Endodermal cell (in vitro differentiated cells): ENCODE measurements around the gene JAKMIP2. TPM values are rescaled to one million over a fixed set of nuclear protein-coding genes. Genes with fewer than 3 reads are reported as not detected.

Experiments used
- DNase-seq: peaks from one replicate; pipeline ENCODE4 v3.0.0-alpha.2; 2017
- H3K27ac ChIP-seq: 2 replicates; pipeline ENCODE4 v1.5.1; 2013; ENCODE audit warnings: mild to moderate bottlenecking, low read depth, low read length, moderate library complexity
- H3K27me3 ChIP-seq: 2 replicates; pipeline ENCODE4 v1.6.1; 2013; ENCODE audit warnings: mild to moderate bottlenecking, low read length, moderate library complexity; ENCODE audit not compliant: insufficient read depth, control insufficient read depth, poor library complexity, severe bottlenecking
- H3K36me3 ChIP-seq: 2 replicates; pipeline ENCODE4 v1.7.0; 2013; ENCODE audit warnings: mild to moderate bottlenecking, low read length, moderate library complexity; ENCODE audit not compliant: control insufficient read depth, insufficient read depth
- H3K4me1 ChIP-seq: one replicate; pipeline ENCODE4 v1.7.0; 2013; ENCODE audit warnings: low read length; ENCODE audit not compliant: control insufficient read depth, insufficient read depth
- H3K4me3 ChIP-seq: 2 replicates; pipeline ENCODE4 v1.5.1; 2013; ENCODE audit warnings: mild to moderate bottlenecking, low read length, moderate library complexity
- H3K9ac ChIP-seq: 2 replicates; pipeline ENCODE4 v1.6.1; 2013; ENCODE audit warnings: mild to moderate bottlenecking, low read length, moderate library complexity; ENCODE audit not compliant: poor library complexity, severe bottlenecking; ENCODE audit errors: extremely low read depth
- H3K9me3 ChIP-seq: 2 replicates; pipeline ENCODE4 v1.6.1; 2013; ENCODE audit warnings: mild to moderate bottlenecking, low read length, moderate library complexity; ENCODE audit not compliant: control insufficient read depth
- H3K27ac Mint-ChIP-seq: 2 replicates; pipeline ENCODE4 v1.8.0; 2020; ENCODE audit warnings: mixed read lengths
- H3K27me3 Mint-ChIP-seq: 2 replicates; pipeline ENCODE4 v1.8.0; 2021; ENCODE audit warnings: mild to moderate bottlenecking, mixed read lengths; ENCODE audit not compliant: insufficient read depth
- H3K36me3 Mint-ChIP-seq: 2 replicates; pipeline ENCODE4 v1.8.0; 2020; ENCODE audit warnings: low read depth, mixed read lengths
- H3K4me1 Mint-ChIP-seq: 2 replicates; pipeline ENCODE4 v1.8.0; 2020; ENCODE audit warnings: mixed read lengths
- H3K4me3 Mint-ChIP-seq: 2 replicates; pipeline ENCODE4 v1.8.0; 2020; ENCODE audit warnings: mild to moderate bottlenecking, moderate library complexity, mixed read lengths
- H3K9me3 Mint-ChIP-seq: 2 replicates; pipeline ENCODE4 v1.8.0; 2020; ENCODE audit warnings: mild to moderate bottlenecking, mixed read lengths
- WGBS, 2 experiments: methylation state at CpG; one replicate each; pipeline versions ENCODE4 v1.1.5 to v1.1.7; 2013; ENCODE audit warnings: missing lambda C conversion rate in 2 of 2, mixed read lengths in 1 of 2; ENCODE audit not compliant: insufficient coverage in 1 of 2, insufficient read length in 1 of 2; 5-methylcytosine and 5-hydroxymethylcytosine counted together
- total RNA-seq, 2 donors: library from RNA; stranded (reverse); fragmentation: NEBNext Ultra II Directional in 1 of 2; extraction: Animal tissue kit (Norgen Biotek cat#: 25700) in 1 of 2; gene quantifications; 2 replicates in 1 of 2; 3 replicates in 1 of 2; pipeline ENCODE4 v1.2.1, GENCODE V29; 2021
- TF ChIP-seq, protein P1 (sequence below): fragments of 200-600 bp; sonication (generic); conservative IDR thresholded peaks from 2 replicates; pipeline ENCODE4 v1.5.0; 2021; ENCODE audit warnings: antibody characterized with exemption, mild to moderate bottlenecking

JAKMIP2 gene
- total RNA-seq, 2 donors from 2014 or later: 6.9 to 16.7 TPM

DNA sequence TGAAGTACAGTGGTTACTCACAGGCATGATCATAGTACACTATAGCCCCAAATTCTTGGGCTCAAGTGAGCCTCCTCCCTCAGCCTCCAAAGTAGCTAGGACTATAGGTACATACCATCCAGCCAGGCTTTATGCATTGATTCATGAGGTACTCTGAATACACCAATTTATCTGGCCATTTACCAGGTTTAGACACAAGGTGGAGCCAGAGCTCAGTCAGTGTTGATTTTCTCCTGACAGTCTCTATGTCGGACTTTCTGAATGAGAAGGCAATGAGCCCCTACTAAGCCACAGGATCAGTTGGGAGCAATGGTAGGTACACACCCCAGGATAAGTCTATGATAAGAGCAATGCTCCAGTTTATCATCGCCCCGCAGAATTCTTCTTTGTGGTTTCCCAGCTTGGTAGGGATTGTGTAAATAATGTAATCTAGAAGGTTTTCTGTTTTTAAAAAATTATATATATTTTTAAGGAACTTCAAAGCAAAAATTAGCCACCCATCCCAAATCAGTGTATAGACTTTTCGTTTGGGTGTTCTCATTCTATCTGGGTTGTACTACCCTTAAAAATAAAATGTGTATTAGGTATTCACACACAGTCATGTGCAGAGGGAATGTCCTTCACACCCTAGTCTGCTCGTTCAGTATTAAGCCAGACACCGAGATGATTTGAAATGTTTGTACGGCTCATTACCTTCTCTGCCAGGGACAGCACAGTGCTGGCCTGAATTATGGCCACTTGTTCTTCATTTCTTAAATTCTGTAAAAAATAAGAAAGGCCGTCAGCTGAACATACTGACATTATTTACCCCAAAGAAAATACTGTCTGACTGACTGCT lies 154.3 kb downstream of the JAKMIP2 start:
- Histone ChIP-seq H3K27ac (no peak overlapping the region), H3K9me3 (no peaks in the 10 kb centered on the region), H3K27me3 (no peaks in the 10 kb centered on the region), H3K4me1 (peaks cover 3% of the 10 kb centered on the region), H3K9ac (no peak overlapping the region), H3K36me3 (no peaks in the 10 kb centered on the region), H3K4me3 (no peak overlapping the region)
- TF ChIP-seq, protein P1, sequence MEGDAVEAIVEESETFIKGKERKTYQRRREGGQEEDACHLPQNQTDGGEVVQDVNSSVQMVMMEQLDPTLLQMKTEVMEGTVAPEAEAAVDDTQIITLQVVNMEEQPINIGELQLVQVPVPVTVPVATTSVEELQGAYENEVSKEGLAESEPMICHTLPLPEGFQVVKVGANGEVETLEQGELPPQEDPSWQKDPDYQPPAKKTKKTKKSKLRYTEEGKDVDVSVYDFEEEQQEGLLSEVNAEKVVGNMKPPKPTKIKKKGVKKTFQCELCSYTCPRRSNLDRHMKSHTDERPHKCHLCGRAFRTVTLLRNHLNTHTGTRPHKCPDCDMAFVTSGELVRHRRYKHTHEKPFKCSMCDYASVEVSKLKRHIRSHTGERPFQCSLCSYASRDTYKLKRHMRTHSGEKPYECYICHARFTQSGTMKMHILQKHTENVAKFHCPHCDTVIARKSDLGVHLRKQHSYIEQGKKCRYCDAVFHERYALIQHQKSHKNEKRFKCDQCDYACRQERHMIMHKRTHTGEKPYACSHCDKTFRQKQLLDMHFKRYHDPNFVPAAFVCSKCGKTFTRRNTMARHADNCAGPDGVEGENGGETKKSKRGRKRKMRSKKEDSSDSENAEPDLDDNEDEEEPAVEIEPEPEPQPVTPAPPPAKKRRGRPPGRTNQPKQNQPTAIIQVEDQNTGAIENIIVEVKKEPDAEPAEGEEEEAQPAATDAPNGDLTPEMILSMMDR: peak; percentile 90
- DNase-seq: peak; percentile 92
- Mint-ChIP-seq H3K4me1 (peaks cover 23% of the 10 kb centered on the region), H3K27ac (no peak overlapping the region), H3K27me3 (peaks cover 2% of the 10 kb centered on the region), H3K4me3 (no peak overlapping the region), H3K9me3 (no peaks in the 10 kb centered on the region), H3K36me3 (no peaks in the 10 kb centered on the region)
- WGBS, 2 experiments: 73 to 77% methylated on average over 5 to 7 of the region's 8 CpGs

DNA sequence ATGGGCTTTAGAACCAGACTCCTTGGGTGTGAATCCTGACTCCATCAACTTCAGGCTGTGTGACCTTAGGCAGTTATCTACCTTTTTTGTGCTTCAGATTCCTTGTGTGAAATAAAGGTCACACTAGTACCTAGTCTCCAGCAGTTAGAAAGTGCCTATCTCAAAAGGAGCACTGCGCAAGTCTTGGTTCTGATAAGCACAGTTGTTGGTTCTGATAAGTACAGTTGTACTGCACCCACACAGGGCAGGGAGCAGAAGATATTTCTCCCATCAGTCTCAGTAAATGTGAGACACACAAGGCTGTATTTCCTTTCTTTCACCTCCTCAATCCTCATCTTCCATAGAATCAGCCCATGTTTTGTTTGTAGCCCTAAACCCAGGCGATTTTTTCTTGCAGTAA lies 156.1 kb downstream of the JAKMIP2 start:
- no peak overlapping the region for H3K27ac Mint-ChIP-seq
- H3K4me3 Mint-ChIP-seq: no peak overlapping the region
- Histone ChIP-seq H3K27ac (no peak overlapping the region), H3K9ac (no peak overlapping the region), H3K9me3 (no peaks in the 10 kb centered on the region), H3K36me3 (no peaks in the 10 kb centered on the region), H3K4me3 (no peak overlapping the region), H3K27me3 (no peaks in the 10 kb centered on the region), H3K4me1 (no peaks in the 10 kb centered on the region)
- no peaks in the 10 kb centered on the region for H3K27me3 Mint-ChIP-seq
- 71 to 81% methylated on average over 2 of the region's 2 CpGs for WGBS, 2 experiments
- TF ChIP-seq, protein P1: no peak
- H3K36me3 Mint-ChIP-seq: no peaks in the 10 kb centered on the region
- DNase-seq: no peak
- peaks cover 15% of the 10 kb centered on the region for H3K4me1 Mint-ChIP-seq
- no peaks in the 10 kb centered on the region for H3K9me3 Mint-ChIP-seq

DNA sequence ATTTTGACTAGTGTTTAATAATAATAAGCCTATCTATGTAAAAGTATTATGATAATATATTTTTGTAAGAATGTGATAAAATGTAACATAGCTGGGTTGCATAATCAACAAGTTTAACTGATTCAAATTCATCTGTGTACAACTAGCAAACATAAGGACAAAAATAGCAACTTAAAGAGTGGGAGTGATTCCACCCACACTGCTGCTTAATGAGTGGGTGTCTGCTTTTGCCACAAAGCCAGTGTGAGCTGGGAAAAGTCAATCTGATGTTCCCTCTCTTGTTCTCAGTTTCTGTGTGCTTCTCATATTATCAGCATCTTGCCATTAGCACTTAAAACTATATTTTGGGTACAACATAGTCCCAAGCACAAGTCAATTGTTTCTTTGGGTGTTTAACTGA lies 161.5 kb downstream of the JAKMIP2 start:
- TF ChIP-seq, protein P1: no peak
- H3K9me3 Mint-ChIP-seq: no peaks in the 10 kb centered on the region
- Histone ChIP-seq H3K4me1 (no peaks in the 10 kb centered on the region), H3K9ac (no peak overlapping the region), H3K36me3 (no peaks in the 10 kb centered on the region), H3K9me3 (no peaks in the 10 kb centered on the region), H3K27ac (no peak overlapping the region), H3K4me3 (no peak overlapping the region), H3K27me3 (no peaks in the 10 kb centered on the region)
- H3K27ac Mint-ChIP-seq: no peak overlapping the region
- H3K4me3 Mint-ChIP-seq: no peak overlapping the region
- DNase-seq: no peak
- H3K4me1 Mint-ChIP-seq: peaks cover 5% of the 10 kb centered on the region
- H3K36me3 Mint-ChIP-seq: peaks cover 2% of the 10 kb centered on the region
- no peaks in the 10 kb centered on the region for H3K27me3 Mint-ChIP-seq
